Stomach (tissue), 4 donors: ENCODE results near the gene RPS6KL1.

Experiments used
- EP300 ChIP-seq: sonication (generic); formaldehyde crosslinking; IDR thresholded peaks from one replicate; pipeline ENCODE4 v1.6.1; 2017; ENCODE audit warnings: antibody characterized with exemption
- POLR2A ChIP-seq, 4 donors: fragments of 450-650 bp; IDR thresholded peaks; one replicate each; pipeline ENCODE4 v1.6.1; 2016; ENCODE audit warnings: antibody characterized with exemption in 4 of 4, control low read depth in 2 of 4, mild to moderate bottlenecking in 1 of 4, moderate library complexity in 1 of 4
- POLR2AphosphoS5 ChIP-seq, 3 donors: sonication (generic); formaldehyde crosslinking; IDR thresholded peaks; one replicate each; pipeline ENCODE4 v1.6.1; 2016; ENCODE audit warnings: antibody characterized with exemption in 3 of 3
- TF ChIP-seq, protein P1 (sequence below), 7 experiments: fragments of 450-650 bp in 4 of 7; fragments of 200-600 bp in 3 of 7; sonication (generic) in 3 of 7; IDR thresholded peaks; one replicate each; pipeline ENCODE4 v1.5.1; 2016 to 2019; ENCODE audit warnings: antibody characterized with exemption in 7 of 7, control low read depth in 2 of 7, mild to moderate bottlenecking in 1 of 7

DNA sequence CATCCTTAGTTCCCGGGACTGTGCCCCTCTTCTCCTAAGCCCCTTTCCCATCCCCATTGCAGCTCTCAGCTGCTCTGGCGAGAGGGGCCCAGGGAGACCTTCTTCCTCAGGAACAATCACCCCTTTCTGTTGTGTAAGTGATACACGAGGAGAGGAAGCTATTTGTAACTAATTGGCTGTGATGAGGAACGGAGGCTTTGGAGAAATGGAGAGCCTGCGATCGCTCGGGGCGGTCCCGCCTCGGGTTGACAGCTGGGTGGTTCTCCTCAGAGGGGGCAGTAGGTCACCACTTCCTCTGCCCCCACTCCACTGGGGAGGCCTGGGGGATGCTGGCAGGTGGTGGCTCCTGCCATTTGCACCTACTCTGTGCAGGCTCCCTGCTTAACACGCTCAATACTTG is 39.0 kb upstream of the RPS6KL1 start:
- TF ChIP-seq, protein P1, sequence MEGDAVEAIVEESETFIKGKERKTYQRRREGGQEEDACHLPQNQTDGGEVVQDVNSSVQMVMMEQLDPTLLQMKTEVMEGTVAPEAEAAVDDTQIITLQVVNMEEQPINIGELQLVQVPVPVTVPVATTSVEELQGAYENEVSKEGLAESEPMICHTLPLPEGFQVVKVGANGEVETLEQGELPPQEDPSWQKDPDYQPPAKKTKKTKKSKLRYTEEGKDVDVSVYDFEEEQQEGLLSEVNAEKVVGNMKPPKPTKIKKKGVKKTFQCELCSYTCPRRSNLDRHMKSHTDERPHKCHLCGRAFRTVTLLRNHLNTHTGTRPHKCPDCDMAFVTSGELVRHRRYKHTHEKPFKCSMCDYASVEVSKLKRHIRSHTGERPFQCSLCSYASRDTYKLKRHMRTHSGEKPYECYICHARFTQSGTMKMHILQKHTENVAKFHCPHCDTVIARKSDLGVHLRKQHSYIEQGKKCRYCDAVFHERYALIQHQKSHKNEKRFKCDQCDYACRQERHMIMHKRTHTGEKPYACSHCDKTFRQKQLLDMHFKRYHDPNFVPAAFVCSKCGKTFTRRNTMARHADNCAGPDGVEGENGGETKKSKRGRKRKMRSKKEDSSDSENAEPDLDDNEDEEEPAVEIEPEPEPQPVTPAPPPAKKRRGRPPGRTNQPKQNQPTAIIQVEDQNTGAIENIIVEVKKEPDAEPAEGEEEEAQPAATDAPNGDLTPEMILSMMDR (IDR thresholded peaks at IDR 0.05), result no peak
- TF ChIP-seq POLR2A (IDR thresholded peaks at IDR 0.05) (no peak), POLR2AphosphoS5 (IDR thresholded peaks at IDR 0.05) (no peak), EP300 (no peak)
